Stomach (tissue), 9 donors: ENCODE data around the gene ZNF221. TPM values are rescaled to one million over a fixed set of nuclear protein-coding genes. Genes with fewer than 3 reads are reported as not detected.

Source experiments
- DNase-seq, 2 donors: peaks; one replicate each; pipeline versions ENCODE4 v3.0.0 to v3.0.0-alpha.2; 2013 to 2019
- H3K27ac ChIP-seq, 5 donors: fragments of 200-600 bp in 4 of 5; sonication (generic) in 4 of 5; one replicate each; pipeline ENCODE4 v1.5.1; 2013 to 2019; ENCODE audit warnings: mild to moderate bottlenecking in 1 of 5, moderate library complexity in 1 of 5
- H3K27me3 ChIP-seq, 3 donors: fragments of 200-600 bp; sonication (generic); one replicate each; pipeline ENCODE4 v1.5.1; 2017 to 2019; ENCODE audit warnings: mixed run types in 1 of 3
- H3K36me3 ChIP-seq, 4 donors: fragments of 200-600 bp; sonication (generic); 1 replicate in 3 of 4; 2 replicates in 1 of 4; pipeline ENCODE4 v1.5.1; 2016 to 2019
- H3K4me1 ChIP-seq, 4 donors: fragments of 200-600 bp; sonication (generic); one replicate each; pipeline ENCODE4 v1.5.1; 2016 to 2019
- H3K4me3 ChIP-seq, 4 donors: fragments of 200-600 bp; sonication (generic) in 3 of 4; one replicate each; pipeline ENCODE4 v1.5.1; 2016 to 2019; ENCODE audit warnings: mild to moderate bottlenecking in 1 of 4
- H3K9me3 ChIP-seq, 4 donors: fragments of 200-600 bp; sonication (generic); one replicate each; pipeline ENCODE4 v1.5.1; 2016 to 2019
- POLR2AphosphoS5 ChIP-seq, 3 donors: sonication (generic); formaldehyde crosslinking; IDR thresholded peaks; one replicate each; pipeline ENCODE4 v1.6.1; 2016; ENCODE audit warnings: antibody characterized with exemption in 3 of 3
- WGBS, 5 donors: extraction: QIAGEN DNeasy Blood & Tissue Kit in 3 of 5; methylation state at CpG; one replicate each; pipeline versions ENCODE4 v1.1.5 to v1.1.7; 2013 to 2018; 5-methylcytosine and 5-hydroxymethylcytosine counted together
- intact Hi-C: fragments of 100-400 bp; cut with DNase I; formaldehyde crosslinking; loops from one replicate; pipeline ENCODE4 v1.15.1; 2023; ENCODE audit warnings: low total_unique reads
- polyA plus RNA-seq, 3 donors: library from polyadenylated mRNA; stranded (reverse); fragments of 200-250 nt; gene quantifications; one replicate each; pipeline ENCODE4 v1.2.3, GENCODE V29; 2013
- small RNA-seq, 4 donors: library from RNA; depleted of rRNA; stranded (forward); fragments of <200 nt; gene quantifications; one replicate each; pipeline ENCODE3, GENCODE V24; 2016
- total RNA-seq, 5 donors: library from RNA; depleted of rRNA; stranded (reverse); fragments of >200 nt; gene quantifications; one replicate each; pipeline versions ENCODE4 v1.1.0 to v1.2.3, GENCODE V29; 2014 to 2016
- donor health status: healthy with polysubstance abuse.
- donor health status: Bipolar disorder and iron deficiency.
- donor health status: healthy.

ZNF221 gene
- total and polyA plus RNA-seq, 8 donors, result 0.31 to 12.1 (median 1.4) TPM; not detected in 1

DNA sequence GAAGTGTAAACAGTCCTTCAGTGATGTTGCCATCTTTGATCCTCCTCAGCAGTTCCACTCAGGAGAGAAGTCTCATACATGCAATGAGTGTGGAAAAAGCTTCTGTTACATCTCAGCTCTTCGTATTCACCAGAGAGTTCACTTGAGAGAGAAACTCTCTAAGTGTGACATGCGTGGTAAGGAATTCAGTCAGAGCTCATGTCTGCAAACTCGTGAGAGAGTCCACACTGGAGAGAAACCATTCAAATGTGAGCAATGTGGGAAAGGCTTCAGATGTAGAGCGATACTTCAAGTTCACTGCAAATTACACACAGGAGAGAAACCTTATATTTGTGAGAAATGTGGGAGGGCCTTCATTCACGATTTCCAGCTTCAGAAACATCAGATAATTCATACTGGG, 59.4 kb downstream of the ZNF221 start:
- intact Hi-C loops, result no loop called here
- no peak for DNase-seq
- Histone ChIP-seq H3K27me3 (no peaks in the 10 kb centered on the region), H3K27ac (no peak overlapping the region), H3K4me3 (no peak overlapping the region), H3K4me1 (peaks cover 0 to 3% (median 0%) of the 10 kb centered on the region in 4 donors), H3K36me3 (peaks cover 46 to 77% (median 61%) of the 10 kb centered on the region in 4 donors), H3K9me3 (peaks cover 43 to 98% (median 92%) of the 10 kb centered on the region in 4 donors)
- TF ChIP-seq POLR2AphosphoS5 (IDR thresholded peaks at IDR 0.05), result no peak
- WGBS, 5 donors, result 93 to 99% (median 96%) methylated on average over 5 of the region's 5 CpGs

Small RNAs within 50 kb of the gene (small RNA-seq; reads per million reads assigned to genes)
- gene AC006213.5, result 0 reads per million in 4 donors

Other genes with a start within 250 kb of the ZNF221 start
- gene IRGC, start 235.2 kb upstream of the ZNF221 start, total RNA-seq, result not detected
- not detected for gene IRGC, start 235.2 kb upstream of the ZNF221 start, polyA plus RNA-seq
- 10 to 100 TPM in 3 of 5 donors, 1 to 10 TPM in 2; 3.5 to 59.4 (median 11.3) TPM for gene SMG9, start 196.3 kb upstream of the ZNF221 start, total RNA-seq
- gene SMG9, start 196.3 kb upstream of the ZNF221 start, polyA plus RNA-seq, result 10 to 100 TPM; 11.8 to 27.9 (median 22.1) TPM
- gene KCNN4, start 170.3 kb upstream of the ZNF221 start, total RNA-seq, result 100 to 1,000 TPM in 1 of 5 donors, 10 to 100 TPM in 3, 1 to 10 TPM in 1; 3.1 to 222 (median 32.7) TPM
- 10 to 100 TPM in 1 of 3 donors, 1 to 10 TPM in 2; 7.6 to 22.4 (median 8.6) TPM for gene KCNN4, start 170.3 kb upstream of the ZNF221 start, polyA plus RNA-seq
- under 1 TPM in 1 of 5 donors, not detected in 4; 0.43 TPM for gene LYPD5, start 148.8 kb upstream of the ZNF221 start, total RNA-seq
- 1 to 10 TPM in 2 of 3 donors, under 1 TPM in 1; 0.61 to 3.9 (median 2.6) TPM for gene LYPD5, start 148.8 kb upstream of the ZNF221 start, polyA plus RNA-seq
- 10 to 100 TPM in 2 of 5 donors, 1 to 10 TPM in 2, not detected in 1; 4.2 to 46.6 (median 7.8) TPM for gene ZNF283, start 123.9 kb upstream of the ZNF221 start, total RNA-seq
- gene ZNF283, start 123.9 kb upstream of the ZNF221 start, polyA plus RNA-seq, result 1 to 10 TPM in 2 of 3 donors, under 1 TPM in 1; 0.61 to 2.2 (median 1.3) TPM
- 1 to 10 TPM in 1 of 5 donors, under 1 TPM in 1, not detected in 3; 0.29 to 1.3 TPM for gene ZNF404, start 67.3 kb upstream of the ZNF221 start, total RNA-seq
- gene ZNF404, start 67.3 kb upstream of the ZNF221 start, polyA plus RNA-seq, result 1 to 10 TPM in 1 of 3 donors, under 1 TPM in 2; 0.61 to 5.8 (median 0.93) TPM
- gene ZNF45, start 15.9 kb upstream of the ZNF221 start, total RNA-seq, result 10 to 100 TPM in 1 of 5 donors, 1 to 10 TPM in 3, under 1 TPM in 1; 0.89 to 17.1 (median 8.1) TPM
- gene ZNF45, start 15.9 kb upstream of the ZNF221 start, polyA plus RNA-seq, result 1 to 10 TPM; 3.3 to 4.9 (median 3.7) TPM
- 1 to 10 TPM in 4 of 5 donors, not detected in 1; 4.2 to 9.4 (median 5.1) TPM for gene ZNF155, start 33.0 kb downstream of the ZNF221 start, total RNA-seq
- 1 to 10 TPM; 3.7 to 4.7 (median 3.8) TPM for gene ZNF155, start 33.0 kb downstream of the ZNF221 start, polyA plus RNA-seq
- 10 to 100 TPM in 1 of 5 donors, 1 to 10 TPM in 3, not detected in 1; 1.3 to 16.1 (median 6.3) TPM for gene ZNF230, start 51.7 kb downstream of the ZNF221 start, total RNA-seq
- 1 to 10 TPM; 1.1 to 2.1 (median 1.1) TPM for gene ZNF230, start 51.7 kb downstream of the ZNF221 start, polyA plus RNA-seq
- gene ZNF222, start 74.2 kb downstream of the ZNF221 start, total RNA-seq, result 1 to 10 TPM in 2 of 5 donors, not detected in 3; 2.2 to 6.1 TPM
- 1 to 10 TPM; 1.1 to 2.8 (median 1.7) TPM for gene ZNF222, start 74.2 kb downstream of the ZNF221 start, polyA plus RNA-seq
- 1 to 10 TPM in 2 of 5 donors, not detected in 3; 8.0 to 8.1 TPM for gene ZNF223, start 100.8 kb downstream of the ZNF221 start, total RNA-seq
- 1 to 10 TPM; 1.2 to 8.6 (median 2.9) TPM for gene ZNF223, start 100.8 kb downstream of the ZNF221 start, polyA plus RNA-seq
- gene ZNF284, start 120.9 kb downstream of the ZNF221 start, total RNA-seq, result 1 to 10 TPM in 3 of 5 donors, under 1 TPM in 1, not detected in 1; 0.29 to 7.6 (median 3.9) TPM
- under 1 TPM; 0.15 to 0.68 (median 0.37) TPM for gene ZNF284, start 120.9 kb downstream of the ZNF221 start, polyA plus RNA-seq
- gene ZNF224, start 143.1 kb downstream of the ZNF221 start, total RNA-seq, result 10 to 100 TPM; 14.6 to 54.0 (median 19.2) TPM
- 10 to 100 TPM in 1 of 3 donors, 1 to 10 TPM in 2; 6.9 to 13.6 (median 9.9) TPM for gene ZNF224, start 143.1 kb downstream of the ZNF221 start, polyA plus RNA-seq
- gene ZNF225, start 162.2 kb downstream of the ZNF221 start, total RNA-seq, result 1 to 10 TPM in 4 of 5 donors, under 1 TPM in 1; 0.29 to 8.3 (median 2.7) TPM
- gene ZNF225, start 162.2 kb downstream of the ZNF221 start, polyA plus RNA-seq, result 1 to 10 TPM in 2 of 3 donors, under 1 TPM in 1; 1.00 to 1.8 (median 1.2) TPM
- gene ZNF234, start 190.3 kb downstream of the ZNF221 start, total RNA-seq, result 10 to 100 TPM in 1 of 5 donors, 1 to 10 TPM in 3, under 1 TPM in 1; 0.58 to 11.6 (median 3.8) TPM
- 1 to 10 TPM; 1.6 to 1.7 (median 1.6) TPM for gene ZNF234, start 190.3 kb downstream of the ZNF221 start, polyA plus RNA-seq
- 10 to 100 TPM in 3 of 5 donors, 1 to 10 TPM in 2; 9.3 to 49.2 (median 25.8) TPM for gene ZNF226, start 213.9 kb downstream of the ZNF221 start, total RNA-seq
- 10 to 100 TPM; 11.7 to 21.4 (median 14.9) TPM for gene ZNF226, start 213.9 kb downstream of the ZNF221 start, polyA plus RNA-seq